ENCODE measurements around the gene OPA1. TPM values are rescaled to one million over a fixed set of nuclear protein-coding genes. Genes with fewer than 3 reads are reported as not detected.
"Not testable (repeated sequence)": the region's sequence is repeated elsewhere in the genome, so short reads cannot be mapped to it uniquely, and the experiment has no call there.

OPA1 gene
- total RNA-seq, 2 experiments from 2014 or later = 43.2 to 57.3 TPM

GRCh38 chr3:193610516-193610915 lies 17.5 kb downstream of the OPA1 start:
- POLR2A ChIA-PET = interaction anchor here (0.6 kb wide), 1 partner anchor 191 kb away, joined by 3 read pairs; no protein-coding TSS in a partner anchor
- H3K79me2 ChIP-seq (ENCODE audit: insufficient read depth, low read depth, low read length); H2AFZ ChIP-seq (ENCODE audit: low read length); BruUV-seq (replicated peaks); H4K20me1 ChIP-seq (ENCODE audit: insufficient read depth, low read length); H3K9me2 ChIP-seq (ENCODE audit: insufficient read depth, low read length); H3K27ac ChIP-seq (ENCODE audit: low read depth, low read length, poor library complexity, severe bottlenecking); H3K4me3 ChIP-seq (ENCODE audit: low read depth, low read length, poor library complexity, severe bottlenecking); intact Hi-C loops (cut with micrococcal nuclease; ENCODE audit: unreplicated experiment); H3K4me1 ChIP-seq (ENCODE audit: insufficient read depth, low read length, poor library complexity, severe bottlenecking); DNase-seq (ENCODE audit: low spot score); H3K4me2 ChIP-seq (ENCODE audit: low read length); CTCF ChIA-PET (ENCODE audit: unreplicated experiment): not testable (repeated sequence)
- Histone ChIP-seq H3K9me3 (ENCODE audit: low read length) (peaks cover 18% of the 10 kb centered on the region), H3K36me3 (ENCODE audit: insufficient read depth, low read length) (peaks cover 25% of the 10 kb centered on the region)

GRCh38 chr3:193614430-193614829 lies 21.4 kb downstream of the OPA1 start:
- POLR2A ChIA-PET = no interaction called here
- no peak overlapping the region for H3K4me2 ChIP-seq (ENCODE audit: low read length)
- H4K20me1 ChIP-seq (ENCODE audit: insufficient read depth, low read length) = no peaks in the 10 kb centered on the region
- peaks cover 18% of the 10 kb centered on the region for H3K9me3 ChIP-seq (ENCODE audit: low read length)
- BruUV-seq (replicated peaks) = no TSS peak
- no peaks in the 10 kb centered on the region for H3K9me2 ChIP-seq (ENCODE audit: insufficient read depth, low read length)
- TF ChIP-seq EZH2phosphoT487 (IDR thresholded peaks at IDR 0.05; ENCODE audit: borderline replicate concordance, low read depth, low read length) = no peak
- TF ChIP-seq CTCF (conservative IDR thresholded peaks at IDR 0.05; ENCODE audit: low read length) = no peak
- CTCF ChIA-PET (ENCODE audit: unreplicated experiment) = no interaction called here
- intact Hi-C loops (cut with micrococcal nuclease; ENCODE audit: unreplicated experiment) = no loop called here
- no peak overlapping the region for H3K4me3 ChIP-seq (ENCODE audit: low read depth, low read length, poor library complexity, severe bottlenecking)
- no peaks in the 10 kb centered on the region; the same call in 1 of the 2 replicates for H3K79me2 ChIP-seq (ENCODE audit: insufficient read depth, low read depth, low read length)
- peaks cover 59% of the 10 kb centered on the region for H3K36me3 ChIP-seq (ENCODE audit: insufficient read depth, low read length)
- H3K4me1 ChIP-seq (ENCODE audit: insufficient read depth, low read length, poor library complexity, severe bottlenecking) = no peaks in the 10 kb centered on the region
- DNase-seq (ENCODE audit: low spot score) = no peak
- H3K27ac ChIP-seq (ENCODE audit: low read depth, low read length, poor library complexity, severe bottlenecking) = no peak overlapping the region
- H2AFZ ChIP-seq (ENCODE audit: low read length) = no peak overlapping the region

- ChIA-PET POLR2A (interaction anchor here (0.6 kb wide), 1 partner anchor 473 kb away, joined by 3 read pairs; no protein-coding TSS in a partner anchor), CTCF (ENCODE audit: unreplicated experiment) (no interaction called here)
- TF ChIP-seq EZH2phosphoT487 (IDR thresholded peaks at IDR 0.05; ENCODE audit: borderline replicate concordance, low read depth, low read length) = no peak
- TF ChIP-seq CTCF (conservative IDR thresholded peaks at IDR 0.05; ENCODE audit: low read length) = no peak
- Histone ChIP-seq H3K36me3 (ENCODE audit: insufficient read depth, low read length) (peaks cover 62% of the 10 kb centered on the region), H3K4me3 (ENCODE audit: low read depth, low read length, poor library complexity, severe bottlenecking) (no peak overlapping the region), H4K20me1 (ENCODE audit: insufficient read depth, low read length) (no peaks in the 10 kb centered on the region), H2AFZ (ENCODE audit: low read length) (no peak overlapping the region), H3K4me2 (ENCODE audit: low read length) (no peak overlapping the region), H3K9me3 (ENCODE audit: low read length) (peaks cover 7% of the 10 kb centered on the region), H3K9me2 (ENCODE audit: insufficient read depth, low read length) (no peaks in the 10 kb centered on the region), H3K79me2 (ENCODE audit: insufficient read depth, low read depth, low read length) (no peaks in the 10 kb centered on the region), H3K4me1 (ENCODE audit: insufficient read depth, low read length, poor library complexity, severe bottlenecking) (no peaks in the 10 kb centered on the region), H3K27ac (ENCODE audit: low read depth, low read length, poor library complexity, severe bottlenecking) (no peak overlapping the region)
- no TSS peak for BruUV-seq (replicated peaks)
- DNase-seq (ENCODE audit: low spot score) = no peak
- intact Hi-C loops (cut with micrococcal nuclease; ENCODE audit: unreplicated experiment) = no loop called here
Measured at GRCh38 chr3:193617628-193618027, 24.6 kb downstream of the OPA1 start.
